Measurements from ENCODE around the gene NCBP2L. TPM values are rescaled to one million over a fixed set of nuclear protein-coding genes. Genes with fewer than 3 reads are reported as not detected.
A peak's percentile ranks its signal among the peaks of the same experiment; 100 is the strongest.

The NCBP2L gene
- total RNA-seq, 1 donor from 2014 or later: 1.0 TPM

GRCh38 chrX:107766470-107767150 lies 10.9 kb upstream of the NCBP2L start:
- Histone ChIP-seq H3K27me3 (ENCODE audit: control insufficient read depth in 3 of 3, insufficient read depth in 3 of 3, low read length in 3 of 3) (peaks cover 0 to 7% (median 0%) of the 10 kb centered on the region in 3 donors), H3K27ac (ENCODE audit: low read depth, low read length) (peak overlapping the region; percentile 36), H3K9ac (ENCODE audit: low read depth in 1 of 3, low read length in 3 of 3) (no peak overlapping the region), H3K4me3 (ENCODE audit: low read length in 3 of 3) (no peak overlapping the region), H3K4me1 (ENCODE audit: control insufficient read depth in 3 of 3, insufficient read depth in 3 of 3, low read length in 3 of 3) (peaks cover 17 to 33% (median 33%) of the 10 kb centered on the region in 3 donors), H3K36me3 (ENCODE audit: control insufficient read depth in 3 of 3, insufficient read depth in 3 of 3, low read length in 3 of 3) (peaks cover 0 to 2% (median 0%) of the 10 kb centered on the region in 3 donors), H3K9me3 (ENCODE audit: control insufficient read depth in 3 of 3, low read length in 3 of 3) (no peaks in the 10 kb centered on the region)

DNA sequence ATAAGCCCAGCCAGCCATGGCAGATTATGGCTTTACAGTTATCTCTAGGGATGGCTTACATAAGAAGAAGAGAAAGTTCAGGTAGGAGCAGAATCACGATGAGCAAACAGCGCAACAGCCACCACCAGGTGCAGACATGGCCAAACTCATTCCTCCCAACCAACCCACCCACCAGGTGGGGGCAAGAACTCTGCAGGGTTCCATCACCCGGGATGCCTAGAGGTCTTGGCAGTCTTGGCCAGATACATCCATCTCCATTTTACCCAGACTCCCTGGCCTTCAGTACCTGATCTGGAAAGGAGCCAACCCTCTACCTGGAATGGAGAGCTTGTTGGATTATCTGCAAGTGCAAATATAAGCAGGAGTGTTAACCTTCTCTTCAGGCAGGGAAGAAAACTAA lies 9.5 kb upstream of the NCBP2L start:
- peaks cover 0 to 2% (median 0%) of the 10 kb centered on the region in 3 donors for H3K36me3 ChIP-seq (ENCODE audit: control insufficient read depth in 3 of 3, insufficient read depth in 3 of 3, low read length in 3 of 3)
- H3K4me1 ChIP-seq (ENCODE audit: control insufficient read depth in 3 of 3, insufficient read depth in 3 of 3, low read length in 3 of 3): peaks cover 15 to 31% (median 30%) of the 10 kb centered on the region in 3 donors
- no peak overlapping the region for H3K27ac ChIP-seq (ENCODE audit: low read depth, low read length)
- no peaks in the 10 kb centered on the region for H3K9me3 ChIP-seq (ENCODE audit: control insufficient read depth in 3 of 3, low read length in 3 of 3)
- H3K4me3 ChIP-seq (ENCODE audit: low read length in 3 of 3): no peak overlapping the region
- peaks cover 0 to 7% (median 0%) of the 10 kb centered on the region in 3 donors for H3K27me3 ChIP-seq (ENCODE audit: control insufficient read depth in 3 of 3, insufficient read depth in 3 of 3, low read length in 3 of 3)
- no peak overlapping the region for H3K9ac ChIP-seq (ENCODE audit: low read depth in 1 of 3, low read length in 3 of 3)

DNA sequence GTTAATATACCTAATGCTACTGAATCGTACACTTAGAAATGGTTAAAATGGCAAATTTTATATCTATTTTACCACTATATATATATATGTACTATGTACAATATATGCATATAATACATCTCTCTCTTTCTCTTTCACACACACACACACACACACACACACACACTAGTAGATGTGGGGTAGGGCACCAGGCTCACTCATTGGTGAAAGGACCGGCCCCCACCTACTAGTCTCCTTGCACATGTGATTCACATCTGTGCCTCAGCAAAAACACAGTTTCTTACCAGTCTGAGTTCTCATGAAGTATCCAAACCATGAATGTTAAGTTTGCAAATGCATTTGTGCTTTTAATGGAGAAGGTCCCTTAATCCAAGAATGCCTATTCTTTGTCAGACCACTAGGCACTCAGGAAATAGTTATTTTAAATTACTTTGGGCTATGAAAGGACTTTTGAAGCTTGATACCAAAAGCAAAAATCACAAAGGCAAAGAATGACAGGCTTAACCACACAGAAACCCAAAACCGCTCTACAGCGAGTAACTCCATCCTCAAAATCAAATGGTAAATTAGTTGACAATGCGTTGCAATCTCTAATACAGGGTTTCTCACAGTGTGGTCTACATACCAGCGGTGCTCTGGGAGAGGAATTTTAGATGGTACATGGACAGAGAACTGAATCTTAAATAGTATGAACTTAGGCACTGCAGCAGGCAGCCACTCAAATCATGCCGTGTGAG lies 7.8 kb upstream of the NCBP2L start:
- Histone ChIP-seq H3K36me3 (ENCODE audit: control insufficient read depth in 3 of 3, insufficient read depth in 3 of 3, low read length in 3 of 3) (peaks cover 0 to 2% (median 0%) of the 10 kb centered on the region in 3 donors), H3K27ac (ENCODE audit: low read depth, low read length) (no peak overlapping the region), H3K4me1 (ENCODE audit: control insufficient read depth in 3 of 3, insufficient read depth in 3 of 3, low read length in 3 of 3) (peaks cover 12 to 24% (median 22%) of the 10 kb centered on the region in 3 donors), H3K9me3 (ENCODE audit: control insufficient read depth in 3 of 3, low read length in 3 of 3) (no peaks in the 10 kb centered on the region), H3K4me3 (ENCODE audit: low read length in 3 of 3) (no peak overlapping the region), H3K9ac (ENCODE audit: low read depth in 1 of 3, low read length in 3 of 3) (no peak overlapping the region), H3K27me3 (ENCODE audit: control insufficient read depth in 3 of 3, insufficient read depth in 3 of 3, low read length in 3 of 3) (peaks cover 0 to 7% (median 0%) of the 10 kb centered on the region in 3 donors)

GRCh38 chrX:107773206-107773605 lies 4.3 kb upstream of the NCBP2L start:
- peak overlapping the region in 2 of 3 donors; percentile 23 to 75 for H3K4me3 ChIP-seq (ENCODE audit: low read length in 3 of 3)
- H3K9ac ChIP-seq (ENCODE audit: low read depth in 1 of 3, low read length in 3 of 3): peak overlapping the region in 1 of 3 donors; percentile 34
- H3K27me3 ChIP-seq (ENCODE audit: control insufficient read depth in 3 of 3, insufficient read depth in 3 of 3, low read length in 3 of 3): peaks cover 0 to 16% (median 0%) of the 10 kb centered on the region in 3 donors
- H3K9me3 ChIP-seq (ENCODE audit: control insufficient read depth in 3 of 3, low read length in 3 of 3): no peaks in the 10 kb centered on the region
- H3K4me1 ChIP-seq (ENCODE audit: control insufficient read depth in 3 of 3, insufficient read depth in 3 of 3, low read length in 3 of 3): peaks cover 13 to 23% (median 15%) of the 10 kb centered on the region in 3 donors
- H3K36me3 ChIP-seq (ENCODE audit: control insufficient read depth in 3 of 3, insufficient read depth in 3 of 3, low read length in 3 of 3): peaks cover 0 to 2% (median 0%) of the 10 kb centered on the region in 3 donors
- H3K27ac ChIP-seq (ENCODE audit: low read depth, low read length): no peak overlapping the region

DNA sequence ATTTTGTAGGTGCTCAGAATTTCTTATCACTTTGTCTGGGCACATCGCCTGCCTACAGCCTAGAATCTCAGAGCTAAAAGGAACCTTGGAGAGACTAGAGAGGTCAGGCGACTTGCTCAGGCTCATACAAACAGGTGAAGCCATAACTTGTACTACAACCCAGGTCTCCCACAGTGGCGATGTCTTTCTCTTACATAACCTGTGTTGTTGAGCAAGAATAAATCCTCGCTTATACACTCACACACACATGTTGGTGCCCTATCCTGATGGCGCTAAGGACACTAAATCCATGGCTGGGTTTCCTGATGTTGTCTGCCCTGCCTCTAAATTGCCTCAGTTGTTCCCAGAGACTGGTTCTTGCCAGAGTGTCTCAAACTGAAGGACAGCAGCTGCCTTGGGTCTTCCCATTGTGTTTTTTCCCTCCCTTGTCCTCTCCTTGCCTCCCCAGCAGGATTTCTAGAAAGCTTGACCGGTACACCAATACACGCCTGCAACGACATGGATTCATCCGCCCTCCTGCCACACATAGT lies 3.6 kb upstream of the NCBP2L start:
- H3K9ac ChIP-seq (ENCODE audit: low read depth in 1 of 3, low read length in 3 of 3): peak overlapping the region; percentile 12 to 86 (median 34)
- peak overlapping the region; percentile 32 for H3K27ac ChIP-seq (ENCODE audit: low read depth, low read length)
- peak overlapping the region; percentile 74 to 80 (median 75) for H3K4me3 ChIP-seq (ENCODE audit: low read length in 3 of 3)
- H3K27me3 ChIP-seq (ENCODE audit: control insufficient read depth in 3 of 3, insufficient read depth in 3 of 3, low read length in 3 of 3): peaks cover 0 to 10% (median 0%) of the 10 kb centered on the region in 3 donors
- H3K4me1 ChIP-seq (ENCODE audit: control insufficient read depth in 3 of 3, insufficient read depth in 3 of 3, low read length in 3 of 3): peaks cover 11 to 23% (median 13%) of the 10 kb centered on the region in 3 donors
- peaks cover 0 to 2% (median 0%) of the 10 kb centered on the region in 3 donors for H3K36me3 ChIP-seq (ENCODE audit: control insufficient read depth in 3 of 3, insufficient read depth in 3 of 3, low read length in 3 of 3)
- no peaks in the 10 kb centered on the region for H3K9me3 ChIP-seq (ENCODE audit: control insufficient read depth in 3 of 3, low read length in 3 of 3)

GRCh38 chrX:107775000-107775733 lies 2.4 kb upstream of the NCBP2L start:
- Histone ChIP-seq H3K4me1 (ENCODE audit: control insufficient read depth in 3 of 3, insufficient read depth in 3 of 3, low read length in 3 of 3) (peaks cover 11 to 23% (median 13%) of the 10 kb centered on the region in 3 donors), H3K9ac (ENCODE audit: low read depth in 1 of 3, low read length in 3 of 3) (peak overlapping the region; percentile 77 to 86 (median 79)), H3K36me3 (ENCODE audit: control insufficient read depth in 3 of 3, insufficient read depth in 3 of 3, low read length in 3 of 3) (peaks cover 0 to 2% (median 0%) of the 10 kb centered on the region in 3 donors), H3K4me3 (ENCODE audit: low read length in 3 of 3) (peak overlapping the region; percentile 74 to 80 (median 75)), H3K27me3 (ENCODE audit: control insufficient read depth in 3 of 3, insufficient read depth in 3 of 3, low read length in 3 of 3) (peaks cover 0 to 10% (median 0%) of the 10 kb centered on the region in 3 donors), H3K9me3 (ENCODE audit: control insufficient read depth in 3 of 3, low read length in 3 of 3) (no peaks in the 10 kb centered on the region), H3K27ac (ENCODE audit: low read depth, low read length) (peak overlapping the region; percentile 72)

DNA sequence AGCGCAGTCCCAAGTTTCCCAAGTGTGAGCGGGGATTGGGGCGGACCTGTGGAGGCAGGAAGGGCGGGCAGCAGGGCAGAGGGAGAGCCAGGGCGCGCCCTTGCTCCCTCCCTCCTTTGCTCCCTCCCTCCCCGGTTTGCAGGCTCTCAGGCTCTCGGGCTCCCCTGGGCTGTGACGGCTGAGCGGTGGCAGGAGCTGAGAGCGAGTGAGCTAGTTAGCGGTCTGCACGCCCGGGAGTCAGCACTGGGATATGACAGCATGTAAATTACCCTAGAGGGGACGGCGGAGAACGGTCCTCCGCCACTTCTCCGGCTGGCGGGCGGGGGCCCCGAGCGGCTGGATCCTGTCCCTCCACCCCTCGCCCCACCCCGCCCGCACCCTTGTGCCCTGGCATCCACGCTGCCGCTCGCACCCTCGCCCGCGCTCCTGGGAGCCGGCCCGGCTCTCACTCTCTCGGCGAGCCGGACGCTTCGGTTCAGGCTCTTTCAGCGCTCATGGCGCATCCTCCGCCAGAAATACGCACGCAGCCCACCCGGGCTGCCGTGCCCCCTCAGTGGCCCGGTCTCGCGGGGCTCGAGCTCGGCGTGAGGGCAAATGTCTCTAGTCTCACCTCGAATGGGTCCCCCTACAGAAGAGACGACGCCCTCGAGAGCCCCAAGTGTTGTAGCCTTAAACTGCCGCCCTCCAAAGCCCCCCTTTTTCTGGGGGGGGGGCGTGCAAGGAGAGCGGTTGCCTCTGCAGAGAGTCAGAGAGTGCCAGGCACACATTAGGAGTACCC lies 1.6 kb upstream of the NCBP2L start, which contains the start of gene TSC22D3:
Gene TSC22D3 (minus strand): TSS at position 54 of the 778 bp plus-strand sequence. CDS start 368 bp downstream, outside the sequence.
- Histone ChIP-seq H3K4me1 (ENCODE audit: control insufficient read depth in 3 of 3, insufficient read depth in 3 of 3, low read length in 3 of 3) (peaks cover 11 to 23% (median 13%) of the 10 kb centered on the region in 3 donors), H3K36me3 (ENCODE audit: control insufficient read depth in 3 of 3, insufficient read depth in 3 of 3, low read length in 3 of 3) (peaks cover 0 to 2% (median 0%) of the 10 kb centered on the region in 3 donors), H3K4me3 (ENCODE audit: low read length in 3 of 3) (peak within 1 kb of the TSS; percentile 74 to 80 (median 75)), H3K9ac (ENCODE audit: low read depth in 1 of 3, low read length in 3 of 3) (peak within 1 kb of the TSS; percentile 77 to 86 (median 79)), H3K27me3 (ENCODE audit: control insufficient read depth in 3 of 3, insufficient read depth in 3 of 3, low read length in 3 of 3) (peaks cover 0 to 10% (median 0%) of the 10 kb centered on the region in 3 donors), H3K27ac (ENCODE audit: low read depth, low read length) (peak within 1 kb of the TSS; percentile 72), H3K9me3 (ENCODE audit: control insufficient read depth in 3 of 3, low read length in 3 of 3) (no peaks in the 10 kb centered on the region)

DNA sequence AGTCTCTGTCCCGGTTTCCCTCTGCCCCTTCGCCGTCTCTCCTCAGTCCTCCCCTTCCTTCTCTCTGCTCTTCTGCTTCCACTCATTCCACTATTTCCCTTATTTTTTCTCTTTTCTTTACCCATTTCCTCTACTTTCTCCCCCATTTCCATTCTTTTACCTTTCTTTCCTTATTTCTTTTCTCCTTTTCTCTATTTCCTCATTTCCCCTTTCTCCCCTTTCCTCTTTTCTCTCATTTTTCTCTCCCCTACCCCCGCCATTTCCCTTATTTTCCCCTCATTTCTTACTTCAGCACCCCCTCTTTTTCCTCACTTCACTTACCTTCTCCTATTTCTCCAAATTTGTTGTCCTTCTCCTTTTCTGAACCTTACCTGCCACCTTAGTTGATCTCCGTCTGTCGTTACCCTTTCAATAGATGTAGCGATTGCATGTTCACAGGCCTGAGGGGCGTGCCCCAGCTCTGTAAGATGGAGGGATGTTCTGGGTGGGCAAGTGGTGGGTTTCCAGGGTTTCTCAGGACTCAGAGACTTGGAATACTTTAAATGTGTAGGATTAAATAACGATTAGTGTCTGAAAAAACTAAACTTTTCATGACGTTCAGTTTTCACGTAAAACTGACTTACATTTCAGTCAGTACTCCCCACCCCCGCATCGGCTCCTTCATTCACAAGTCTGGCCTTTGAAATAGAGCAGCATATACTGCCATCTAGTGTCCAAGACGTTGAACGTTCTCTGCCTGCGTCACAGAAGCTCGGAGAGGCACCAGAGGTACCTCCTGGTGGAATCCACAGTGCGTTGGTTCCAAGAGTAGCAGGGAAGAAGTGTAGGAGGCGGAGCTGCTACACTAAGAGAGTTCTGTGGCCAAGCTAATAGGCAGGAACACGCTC lies 641 bp upstream of the NCBP2L start:
- Histone ChIP-seq H3K4me1 (ENCODE audit: control insufficient read depth in 3 of 3, insufficient read depth in 3 of 3, low read length in 3 of 3) (peaks cover 11 to 23% (median 13%) of the 10 kb centered on the region in 3 donors), H3K27ac (ENCODE audit: low read depth, low read length) (peak overlapping the region; percentile 72), H3K27me3 (ENCODE audit: control insufficient read depth in 3 of 3, insufficient read depth in 3 of 3, low read length in 3 of 3) (peaks cover 0 to 10% (median 0%) of the 10 kb centered on the region in 3 donors), H3K4me3 (ENCODE audit: low read length in 3 of 3) (peak overlapping the region; percentile 74 to 80 (median 75)), H3K36me3 (ENCODE audit: control insufficient read depth in 3 of 3, insufficient read depth in 3 of 3, low read length in 3 of 3) (no peaks in the 10 kb centered on the region), H3K9ac (ENCODE audit: low read depth in 1 of 3, low read length in 3 of 3) (peak overlapping the region in 2 of 3 donors; percentile 57 to 86), H3K9me3 (ENCODE audit: control insufficient read depth in 3 of 3, low read length in 3 of 3) (no peaks in the 10 kb centered on the region)

Data from skeletal muscle tissue (tissue), 4 donors.